Measurements from ENCODE around the gene PNMT.
"Not testable (repeated sequence)": the region's sequence is repeated elsewhere in the genome, so short reads cannot be mapped to it uniquely, and the experiment has no call there.

The PNMT gene

DNA sequence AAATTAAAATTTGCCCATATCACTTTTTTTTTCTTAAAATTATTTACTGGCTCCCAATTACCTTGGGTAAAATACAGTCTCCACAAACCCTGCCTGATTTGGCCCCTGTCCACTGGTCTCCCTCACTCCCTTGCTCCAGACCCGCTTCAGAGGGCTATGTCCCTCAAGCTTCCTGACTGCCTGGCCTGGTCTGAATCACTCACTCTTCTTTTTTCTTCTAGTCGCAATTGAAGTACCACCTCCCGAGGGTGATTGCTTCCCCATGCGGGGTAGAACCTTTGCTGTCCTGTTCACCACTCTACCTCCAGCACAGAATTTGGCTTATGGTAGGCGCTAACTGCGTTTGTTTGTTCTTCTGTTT lies 20.2 kb downstream of the PNMT start:
- no peak for DNase-seq

DNA sequence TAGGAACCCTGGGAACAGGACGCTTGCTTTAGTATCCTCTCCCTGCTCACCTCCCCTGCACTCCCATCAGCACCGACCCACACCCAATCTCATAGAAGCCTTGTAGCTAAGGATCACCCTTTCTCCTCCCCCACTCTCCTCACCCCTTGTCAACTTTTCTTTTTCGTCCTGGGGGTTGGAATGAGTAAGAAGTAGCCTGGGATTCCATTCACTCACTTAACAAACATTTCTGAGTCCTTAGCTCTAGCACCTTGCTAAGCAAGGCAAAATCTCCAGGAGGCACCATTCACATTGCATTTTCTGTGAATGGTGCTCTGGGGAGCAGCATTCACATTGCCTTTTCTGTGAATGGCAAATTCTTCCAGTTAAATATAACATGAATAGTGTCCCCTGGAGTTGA lies 20.7 kb downstream of the PNMT start:
- no peak for DNase-seq

- no peak for DNase-seq
These were observed 26.3 kb downstream of the PNMT start for GRCh38 chr17:39694593-39694992.

DNA sequence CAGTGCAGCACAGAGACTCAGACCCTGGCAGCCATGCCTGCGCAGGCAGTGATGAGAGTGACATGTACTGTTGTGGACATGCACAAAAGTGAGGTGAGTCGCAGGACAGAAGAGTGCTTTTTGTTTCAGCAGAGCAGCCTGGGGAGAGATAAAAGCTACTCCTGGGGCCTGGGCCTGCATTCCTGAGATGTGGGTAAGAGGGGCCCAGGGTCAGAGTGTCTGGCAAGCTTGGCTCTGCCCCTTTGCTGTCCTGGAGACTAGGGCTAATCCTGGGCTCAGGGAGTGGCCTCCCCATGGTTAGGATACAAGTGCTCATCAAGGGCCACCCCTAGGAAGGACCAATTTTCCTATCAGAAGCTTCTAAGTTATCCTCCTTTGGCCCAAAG lies 26.8 kb downstream of the PNMT start:
- no peak for DNase-seq

- no peak for DNase-seq
These were observed 28.5 kb downstream of the PNMT start for GRCh38 chr17:39696731-39697130.

DNA sequence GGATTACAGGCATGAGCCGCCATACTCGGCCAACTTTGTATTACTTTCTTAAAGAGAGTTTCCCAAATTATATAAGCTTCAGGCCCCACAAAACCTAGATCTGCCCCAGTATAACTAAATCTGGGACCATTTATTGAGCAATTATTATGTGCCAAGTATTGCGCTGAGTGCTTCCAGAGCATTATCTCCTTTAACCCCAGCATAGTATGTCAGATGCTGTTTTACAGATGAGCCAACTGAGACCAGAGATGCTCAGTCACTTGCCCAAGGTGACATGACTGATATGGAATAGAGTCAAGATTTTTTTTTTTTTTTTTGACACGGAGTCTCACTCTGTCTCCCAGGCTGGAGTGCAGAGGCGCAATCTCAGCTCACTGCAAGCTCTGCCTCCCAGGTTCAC lies 29.7 kb downstream of the PNMT start:
- DNase-seq: no peak

DNA sequence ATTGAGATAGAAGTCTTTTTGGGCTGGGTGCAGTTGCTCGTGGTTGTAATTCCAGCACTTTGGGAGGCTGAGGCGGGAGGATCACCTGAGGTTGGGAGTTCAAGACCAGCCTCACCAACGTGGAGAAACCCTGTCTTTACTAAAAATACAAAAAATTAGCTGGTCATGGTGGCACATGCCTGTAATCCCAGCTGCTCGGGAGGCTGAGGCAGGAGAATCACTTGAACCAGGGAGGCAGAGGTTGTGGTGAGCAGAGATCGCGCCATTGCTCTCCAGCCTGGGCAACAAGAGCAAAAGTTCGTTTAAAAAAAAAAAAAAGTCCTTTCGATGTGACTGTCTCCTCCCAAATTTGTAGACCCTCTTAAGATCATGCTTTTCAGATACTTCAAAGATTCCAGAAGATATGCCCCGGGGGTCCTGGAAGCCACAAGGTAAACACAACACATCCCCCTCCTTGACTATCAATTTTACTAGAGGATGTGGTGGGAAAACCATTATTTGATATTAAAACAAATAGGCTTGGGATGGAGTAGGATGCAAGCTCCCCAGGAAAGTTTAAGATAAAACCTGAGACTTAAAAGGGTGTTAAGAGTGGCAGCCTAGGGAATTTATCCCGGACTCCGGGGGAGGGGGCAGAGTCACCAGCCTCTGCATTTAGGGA lies 31.0 kb downstream of the PNMT start:
- not testable (repeated sequence) for DNase-seq

GRCh38 chr17:39699818-39700147 lies 31.5 kb downstream of the PNMT start, which contains the start of gene ERBB2:
Gene ERBB2 (plus strand): TSS chr17:39700064. CDS start chr17:39700239, 175 bp downstream.
- DNase-seq: peak in 1 of 2 experiments; percentile 29

GRCh38 chr17:39700148-39700987 lies 32.1 kb downstream of the PNMT start:
- DNase-seq: no peak

DNA sequence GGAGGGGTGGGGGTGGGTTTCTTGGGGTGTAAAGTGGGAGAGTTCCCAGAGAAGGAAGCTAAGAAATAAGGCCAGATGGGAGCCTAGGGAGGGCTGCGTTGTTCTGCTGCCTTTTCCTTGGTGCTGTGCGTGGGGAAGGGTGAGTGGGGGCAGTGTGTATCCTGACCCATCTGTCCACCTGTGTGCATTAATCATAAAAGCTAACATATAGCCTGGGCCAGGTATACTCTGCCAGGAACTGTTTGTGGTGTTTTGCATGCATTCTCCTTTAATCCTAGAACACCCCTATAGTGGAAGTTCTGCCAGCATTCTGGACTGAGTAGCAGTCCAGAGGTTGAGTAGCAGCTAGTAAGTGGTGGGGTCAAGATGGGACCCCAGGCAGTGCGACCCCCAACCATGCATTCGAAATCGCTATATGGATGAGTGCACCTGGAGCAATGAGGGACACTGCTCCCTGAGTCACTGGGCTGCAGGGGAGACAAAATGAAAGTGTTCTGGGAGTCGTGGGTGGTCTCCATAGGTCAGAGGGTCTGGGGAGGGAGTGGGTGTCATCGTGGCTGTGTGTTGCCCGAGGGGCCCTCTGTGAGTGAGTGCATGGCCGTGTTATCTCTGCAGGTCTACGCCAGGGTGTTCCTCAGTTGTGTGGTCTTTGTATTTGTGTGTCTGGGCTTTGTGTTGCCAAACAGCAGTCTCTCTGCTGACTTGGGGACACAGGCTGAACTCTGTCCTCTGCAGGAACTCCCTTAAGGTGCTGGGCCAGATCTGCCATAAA lies 32.9 kb downstream of the PNMT start:
- no peak for DNase-seq

DNA sequence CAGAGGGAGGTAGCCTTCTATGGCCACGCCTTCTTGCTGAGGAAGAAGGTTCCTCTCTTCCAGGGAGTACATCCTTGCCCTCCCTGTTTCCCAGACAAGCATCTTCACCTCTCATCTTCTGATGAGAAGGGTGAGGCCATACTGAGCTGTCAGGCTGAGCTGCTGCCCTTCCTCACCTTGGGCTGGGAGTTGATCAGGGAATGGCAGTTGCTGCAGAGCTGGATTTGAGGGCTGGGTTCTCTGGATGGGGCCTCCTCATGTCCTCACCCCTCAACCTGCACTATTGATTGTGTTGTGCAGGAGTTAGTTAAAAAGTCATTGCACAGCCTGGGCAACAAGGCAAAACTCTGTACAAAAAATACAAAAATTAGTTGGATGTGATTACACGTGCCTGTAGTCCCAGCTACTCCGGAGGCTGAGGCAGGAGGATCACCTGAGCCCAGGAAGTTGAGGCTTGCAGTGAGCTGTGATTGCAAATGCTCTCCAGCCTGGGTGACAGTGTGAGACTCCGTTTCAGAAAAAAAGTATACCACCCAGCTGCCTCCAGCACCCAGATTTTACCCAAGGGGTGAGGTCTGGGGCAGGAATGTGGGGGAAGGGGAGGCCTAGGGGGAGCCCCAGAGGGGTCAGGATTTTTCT lies 33.6 kb downstream of the PNMT start:
- DNase-seq: no peak

DNA sequence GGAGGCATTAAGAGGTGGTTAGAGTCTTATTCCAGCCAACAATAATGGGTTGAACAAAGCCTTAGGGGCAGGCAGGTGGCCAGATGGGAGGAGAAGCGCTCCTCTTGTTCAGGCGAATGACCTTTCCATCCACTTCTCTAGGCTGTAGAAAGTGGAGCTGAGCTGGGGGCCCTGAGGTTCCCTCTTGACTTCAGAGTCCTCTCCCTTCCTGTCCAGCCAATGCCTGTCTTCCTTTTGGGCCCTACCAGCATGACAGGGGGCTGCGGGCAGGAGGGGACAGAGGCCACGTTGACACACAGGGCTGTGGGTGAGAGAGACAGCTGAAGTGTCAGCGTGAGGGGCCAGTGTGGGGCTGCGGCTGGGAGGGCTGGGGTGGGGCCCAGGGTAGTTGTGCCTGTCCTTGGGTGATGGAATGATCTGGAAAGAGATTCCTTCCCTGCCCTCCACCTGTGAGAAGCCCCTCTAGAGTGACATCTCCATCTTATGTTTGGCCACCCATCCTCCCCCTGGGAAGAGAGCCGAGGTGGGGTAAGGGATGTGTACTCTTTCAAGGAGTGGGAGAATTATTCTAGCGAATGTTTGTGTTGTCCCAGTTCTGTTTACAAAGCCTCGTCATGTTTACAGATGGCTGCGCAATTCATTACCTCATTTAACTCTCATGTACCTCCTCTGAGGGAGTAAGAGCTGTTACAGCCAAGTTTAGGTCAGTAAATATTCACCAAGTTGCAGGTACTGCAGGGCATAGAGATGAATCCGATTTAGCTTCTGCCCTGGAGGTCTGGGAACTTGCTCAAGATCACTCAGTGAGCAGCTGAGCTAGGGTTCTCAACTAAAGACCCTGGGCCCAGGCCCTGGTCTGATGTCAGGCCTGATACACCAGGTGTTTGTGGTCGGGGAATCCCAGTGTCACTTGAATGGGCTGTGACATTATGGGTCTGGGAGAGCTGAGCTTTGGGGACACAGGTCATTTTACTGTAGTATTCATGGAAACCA lies 34.9 kb downstream of the PNMT start:
- no peak for DNase-seq

DNA sequence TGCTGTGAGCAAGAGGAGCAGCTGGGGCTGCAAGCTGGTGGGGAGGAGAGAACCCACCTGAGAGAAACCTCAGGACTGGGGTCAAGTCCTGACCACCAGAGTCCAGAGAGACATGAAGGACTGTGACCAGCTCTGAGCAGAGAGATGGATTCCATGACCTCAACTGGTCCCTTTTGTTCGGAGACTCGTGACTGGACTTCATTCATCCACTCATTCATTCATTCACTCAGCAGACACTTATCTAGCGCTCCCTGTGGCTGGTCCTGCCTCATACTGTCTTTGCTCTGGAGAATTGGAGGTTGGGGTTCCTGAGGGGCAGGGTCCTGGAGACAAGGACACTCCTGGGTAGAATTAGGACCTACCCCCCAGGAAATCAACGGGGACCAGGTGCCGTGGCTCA lies 35.7 kb downstream of the PNMT start:
- DNase-seq: no peak

GRCh38 chr17:39704821-39705551 lies 36.7 kb downstream of the PNMT start:
- DNase-seq: no peak

DNA sequence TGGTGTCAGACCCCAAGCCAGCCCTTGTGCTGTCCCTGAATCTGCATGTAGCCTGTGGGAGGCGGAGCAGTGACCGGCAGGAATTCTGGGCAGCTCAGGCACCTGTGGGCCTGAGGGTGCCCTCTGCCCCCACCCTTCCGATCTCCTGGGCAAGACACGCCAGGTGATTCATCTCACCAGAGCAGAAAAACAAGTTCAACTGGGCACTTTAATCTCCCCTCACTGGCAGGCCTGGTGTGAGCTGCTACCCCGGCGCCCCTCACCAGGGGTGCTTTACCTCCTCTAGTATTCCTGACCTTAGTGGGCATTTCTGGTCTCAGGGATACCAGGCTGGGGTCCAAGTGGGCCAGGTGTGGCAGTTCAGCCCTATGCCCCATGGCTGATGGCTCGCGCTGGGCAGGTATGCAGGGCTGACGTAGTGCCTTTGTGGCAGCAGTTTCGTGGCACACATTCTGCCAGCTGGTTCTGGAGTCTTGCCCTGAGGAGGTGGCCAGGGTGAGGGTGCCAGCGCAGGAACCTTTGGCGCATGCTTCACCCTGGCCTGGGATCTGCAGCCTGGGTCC lies 37.6 kb downstream of the PNMT start:
- peak in 1 of 2 experiments; percentile 8 for DNase-seq

- DNase-seq: no peak
These were observed 38.1 kb downstream of the PNMT start for GRCh38 chr17:39706383-39706782.

- no peak for DNase-seq
These were observed 38.7 kb downstream of the PNMT start for GRCh38 chr17:39706921-39707337.

DNA sequence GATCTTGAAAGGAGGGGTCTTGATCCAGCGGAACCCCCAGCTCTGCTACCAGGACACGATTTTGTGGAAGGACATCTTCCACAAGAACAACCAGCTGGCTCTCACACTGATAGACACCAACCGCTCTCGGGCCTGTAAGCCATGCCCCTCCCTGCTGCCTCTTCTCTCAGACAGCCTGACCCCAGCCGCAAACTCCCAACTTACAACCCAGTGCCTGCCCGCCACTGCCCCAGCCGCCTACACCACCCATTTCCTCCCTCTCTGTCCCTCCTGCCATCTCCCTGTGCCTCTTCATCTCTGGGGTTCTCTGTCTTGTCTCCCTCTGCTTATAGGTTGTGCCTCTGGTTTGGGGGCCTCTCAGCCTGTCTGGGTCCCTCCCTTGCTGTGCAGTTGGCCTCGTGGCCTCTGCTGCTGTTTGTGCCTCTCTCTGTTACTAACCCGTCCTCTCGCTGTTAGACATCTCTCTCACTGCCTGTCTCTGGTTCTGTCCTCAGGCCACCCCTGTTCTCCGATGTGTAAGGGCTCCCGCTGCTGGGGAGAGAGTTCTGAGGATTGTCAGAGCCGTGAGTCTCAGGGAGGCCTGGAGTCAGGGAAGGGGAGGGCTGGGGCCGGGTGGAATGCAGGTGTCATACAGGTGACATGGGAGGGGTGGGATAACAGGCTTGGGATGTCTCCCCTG lies 41.2 kb downstream of the PNMT start:
- DNase-seq: no peak

GRCh38 chr17:39709998-39710964 lies 42.0 kb downstream of the PNMT start:
- DNase-seq: no peak
